ENCODE measurements around the gene DDX10. TPM values are rescaled to one million over a fixed set of nuclear protein-coding genes. Genes with fewer than 3 reads are reported as not detected.

DDX10 gene
- total and polyA plus RNA-seq, 7 donors, result 12.0 to 41.0 (median 18.2) TPM

DNA sequence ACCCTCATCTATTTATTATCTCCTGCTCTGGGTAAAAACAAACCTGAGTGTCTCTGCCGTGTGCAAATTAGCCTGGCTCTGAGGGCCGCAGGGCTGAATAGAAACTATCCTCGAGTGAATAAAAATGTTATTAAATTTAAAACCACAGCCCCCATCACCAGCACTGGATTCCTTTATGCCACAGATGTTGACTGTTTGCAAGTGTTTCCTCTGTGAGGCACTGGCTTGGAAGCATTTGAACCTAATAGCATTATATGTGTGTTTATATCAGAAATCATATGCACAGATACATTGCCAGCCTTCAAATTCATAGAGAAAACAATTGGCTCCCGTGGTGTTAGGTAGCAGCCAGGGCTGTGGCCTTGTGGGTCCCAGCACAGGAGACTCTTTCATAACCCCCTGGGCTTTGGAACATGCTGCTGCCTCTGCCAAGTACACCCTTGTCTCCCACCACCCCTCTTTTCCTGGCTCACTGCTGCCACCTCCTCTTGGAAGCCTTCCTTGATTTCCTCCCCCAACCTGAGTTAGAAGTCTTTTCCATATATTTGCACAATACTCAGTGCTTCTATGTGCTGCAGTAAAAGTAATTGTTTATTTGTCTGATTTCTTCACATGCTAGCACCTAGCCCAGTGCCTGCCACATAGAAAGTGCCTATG, 294.4 kb downstream of the DDX10 start:
- Histone ChIP-seq H3K27me3 (peaks cover 0 to 8% (median 0%) of the 10 kb centered on the region in 3 donors), H3K4me1 (no peaks in the 10 kb centered on the region), H3K9me3 (no peaks in the 10 kb centered on the region), H3K4me3 (no peak overlapping the region), H3K36me3 (no peaks in the 10 kb centered on the region), H3K27ac (no peak overlapping the region)
- 62 to 72% methylated on average over 4 of the region's 4 CpGs for WGBS, 2 donors
- intact Hi-C loops (cut with DNase I), result no loop called here
- TF ChIP-seq POLR2AphosphoS5 (IDR thresholded peaks at IDR 0.05) (no peak), POLR2A (IDR thresholded peaks at IDR 0.05) (no peak)
- DNase-seq, result no peak

DNA sequence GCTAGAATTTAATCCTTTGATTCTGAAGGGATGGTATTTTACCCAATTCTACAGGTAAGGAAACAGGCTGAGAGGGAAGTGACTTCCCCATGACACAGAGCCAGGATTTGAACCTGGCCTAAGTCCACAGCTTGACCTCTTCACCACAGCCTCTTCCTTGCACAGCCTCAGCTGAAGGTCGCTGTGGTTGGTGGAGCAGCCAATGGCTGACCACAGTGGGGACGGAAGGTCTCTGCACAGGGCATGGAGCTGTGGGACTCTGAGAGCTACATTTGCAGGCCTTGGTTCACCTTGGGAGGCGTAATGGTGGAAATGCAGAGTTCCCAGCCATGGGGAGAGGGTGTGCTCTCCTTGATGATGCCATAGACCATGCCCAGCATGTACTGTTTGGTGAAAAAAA, 295.0 kb downstream of the DDX10 start:
- no peak overlapping the region for H3K27ac ChIP-seq
- no peaks in the 10 kb centered on the region for H3K9me3 ChIP-seq
- no peaks in the 10 kb centered on the region for H3K36me3 ChIP-seq
- DNase-seq, result no peak
- 86 to 89% methylated on average over 3 of the region's 3 CpGs for WGBS, 2 donors
- H3K4me1 ChIP-seq, result no peaks in the 10 kb centered on the region
- no peak overlapping the region for H3K4me3 ChIP-seq
- TF ChIP-seq, protein P1, sequence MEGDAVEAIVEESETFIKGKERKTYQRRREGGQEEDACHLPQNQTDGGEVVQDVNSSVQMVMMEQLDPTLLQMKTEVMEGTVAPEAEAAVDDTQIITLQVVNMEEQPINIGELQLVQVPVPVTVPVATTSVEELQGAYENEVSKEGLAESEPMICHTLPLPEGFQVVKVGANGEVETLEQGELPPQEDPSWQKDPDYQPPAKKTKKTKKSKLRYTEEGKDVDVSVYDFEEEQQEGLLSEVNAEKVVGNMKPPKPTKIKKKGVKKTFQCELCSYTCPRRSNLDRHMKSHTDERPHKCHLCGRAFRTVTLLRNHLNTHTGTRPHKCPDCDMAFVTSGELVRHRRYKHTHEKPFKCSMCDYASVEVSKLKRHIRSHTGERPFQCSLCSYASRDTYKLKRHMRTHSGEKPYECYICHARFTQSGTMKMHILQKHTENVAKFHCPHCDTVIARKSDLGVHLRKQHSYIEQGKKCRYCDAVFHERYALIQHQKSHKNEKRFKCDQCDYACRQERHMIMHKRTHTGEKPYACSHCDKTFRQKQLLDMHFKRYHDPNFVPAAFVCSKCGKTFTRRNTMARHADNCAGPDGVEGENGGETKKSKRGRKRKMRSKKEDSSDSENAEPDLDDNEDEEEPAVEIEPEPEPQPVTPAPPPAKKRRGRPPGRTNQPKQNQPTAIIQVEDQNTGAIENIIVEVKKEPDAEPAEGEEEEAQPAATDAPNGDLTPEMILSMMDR (IDR thresholded peaks at IDR 0.05), result no peak
- no peak for TF ChIP-seq POLR2A (IDR thresholded peaks at IDR 0.05)
- TF ChIP-seq POLR2AphosphoS5 (IDR thresholded peaks at IDR 0.05), result no peak
- TF ChIP-seq EP300 (IDR thresholded peaks at IDR 0.05), result no peak
- intact Hi-C loops (cut with DNase I), result no loop called here
- peaks cover 0 to 12% (median 0%) of the 10 kb centered on the region in 3 donors for H3K27me3 ChIP-seq

DNA sequence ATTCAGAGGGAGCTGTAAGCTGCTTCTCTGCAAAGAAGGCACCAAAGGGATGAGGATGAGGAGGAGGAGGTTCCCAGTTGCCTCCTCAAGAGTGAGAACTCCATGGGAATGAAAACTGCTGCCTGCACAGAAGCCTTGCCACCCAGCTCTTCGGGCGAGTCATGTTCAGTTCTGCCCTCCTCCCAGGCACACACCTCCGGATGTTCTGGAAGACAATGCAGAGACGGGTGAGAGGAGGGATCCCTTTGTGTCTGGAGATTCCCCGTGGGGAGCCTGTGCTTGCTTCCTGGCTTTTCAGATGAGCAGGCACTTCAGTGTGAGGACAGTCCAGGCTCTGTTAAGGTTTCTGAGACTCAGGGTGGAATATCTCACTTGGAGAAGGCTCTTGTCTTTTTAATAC, 295.6 kb downstream of the DDX10 start:
- DNase-seq, result no peak
- Histone ChIP-seq H3K4me3 (no peak overlapping the region), H3K4me1 (no peaks in the 10 kb centered on the region), H3K27ac (no peak overlapping the region), H3K9me3 (no peaks in the 10 kb centered on the region), H3K36me3 (no peaks in the 10 kb centered on the region), H3K27me3 (peaks cover 0 to 12% (median 0%) of the 10 kb centered on the region in 3 donors)
- 76 to 80% methylated on average over 5 of the region's 5 CpGs for WGBS, 2 donors
- TF ChIP-seq EP300 (IDR thresholded peaks at IDR 0.05) (no peak), POLR2A (IDR thresholded peaks at IDR 0.05) (no peak), POLR2AphosphoS5 (IDR thresholded peaks at IDR 0.05) (no peak)
- TF ChIP-seq, protein P1 (IDR thresholded peaks at IDR 0.05), result no peak
- intact Hi-C loops (cut with DNase I), result no loop called here

DNA sequence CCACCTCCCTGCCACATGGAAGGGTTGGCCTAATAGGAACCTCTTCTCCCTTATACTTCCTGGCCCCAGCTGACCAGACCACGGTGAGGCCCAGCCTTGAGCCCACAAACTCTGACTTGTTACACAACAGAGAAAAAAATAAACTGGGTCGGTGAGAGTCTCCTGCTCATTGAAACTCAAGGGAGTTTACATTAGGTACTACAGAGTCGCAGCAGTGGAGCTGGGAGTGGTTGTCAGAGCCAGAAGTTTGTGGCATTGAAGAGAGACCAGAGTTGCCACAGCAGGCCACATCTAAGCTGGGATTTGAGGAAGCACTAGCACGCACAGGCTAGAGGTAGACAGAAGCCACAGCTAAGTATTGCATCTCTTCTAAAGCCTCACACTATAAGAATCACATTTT, 296.2 kb downstream of the DDX10 start:
- no peak overlapping the region for H3K27ac ChIP-seq

DNA sequence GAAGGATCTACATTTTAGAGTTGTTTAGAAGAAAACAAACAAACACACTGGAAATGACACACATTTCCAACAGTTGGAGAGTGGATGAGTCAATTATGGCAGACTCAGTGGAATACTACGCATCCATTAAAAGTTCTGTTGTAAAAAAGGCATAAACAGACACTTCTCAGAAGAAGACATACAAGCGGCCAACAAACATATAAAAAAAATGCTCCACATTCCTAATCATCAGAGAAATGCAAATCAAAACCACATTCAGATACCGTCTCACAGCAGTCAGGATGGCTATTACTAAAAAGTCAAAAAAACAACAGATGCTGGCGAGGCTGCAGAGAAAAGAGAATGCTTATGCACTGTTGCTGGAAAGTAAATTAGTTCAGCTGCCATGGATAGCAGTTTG, 298.2 kb downstream of the DDX10 start:
- intact Hi-C loops (cut with DNase I), result no loop called here
- 93% methylated on average over 4 of the region's 4 CpGs for WGBS, 2 donors
- Histone ChIP-seq H3K9me3 (no peaks in the 10 kb centered on the region), H3K4me1 (peaks cover 0 to 14% (median 12%) of the 10 kb centered on the region in 4 donors), H3K4me3 (no peak overlapping the region), H3K27me3 (peaks cover 0 to 12% (median 0%) of the 10 kb centered on the region in 3 donors), H3K27ac (no peak overlapping the region), H3K36me3 (no peaks in the 10 kb centered on the region)
- TF ChIP-seq EP300 (IDR thresholded peaks at IDR 0.05), result no peak
- no peak for TF ChIP-seq POLR2AphosphoS5 (IDR thresholded peaks at IDR 0.05)
- TF ChIP-seq, protein P1 (IDR thresholded peaks at IDR 0.05), result no peak
- TF ChIP-seq POLR2A (IDR thresholded peaks at IDR 0.05), result no peak
- DNase-seq, result no peak

More for the DNA sequence above, 296.2 kb downstream of the DDX10 start:
- Histone ChIP-seq H3K27me3 (peaks cover 0 to 12% (median 0%) of the 10 kb centered on the region in 3 donors), H3K9me3 (no peaks in the 10 kb centered on the region), H3K4me1 (no peaks in the 10 kb centered on the region), H3K36me3 (no peaks in the 10 kb centered on the region), H3K4me3 (no peak overlapping the region)
- WGBS, 2 donors, result 31 to 54% methylated on average over 4 of the region's 4 CpGs
- TF ChIP-seq, protein P1 (IDR thresholded peaks at IDR 0.05), result no peak
- no peak for TF ChIP-seq POLR2A (IDR thresholded peaks at IDR 0.05)
- TF ChIP-seq POLR2AphosphoS5 (IDR thresholded peaks at IDR 0.05), result no peak
- no peak for TF ChIP-seq EP300 (IDR thresholded peaks at IDR 0.05)
- intact Hi-C loops (cut with DNase I), result no loop called here
- DNase-seq, result no peak
